Posterior cingulate gyrus (tissue), 11 donors: ENCODE measurements around the gene SMIM38.
"Not testable (repeated sequence)": the region's sequence is repeated elsewhere in the genome, so short reads cannot be mapped to it uniquely, and the experiment has no call there.

ENCODE experiments used
- DNase-seq, 10 donors: peaks; one replicate each; pipeline versions ENCODE4 v3.0.0 to v3.0.0-alpha.2; 2020 to 2021; ENCODE audit warnings: mixed read lengths in 3 of 10
- intact Hi-C: fragments of 100-400 bp; cut with DNase I; formaldehyde crosslinking; loops from one replicate; pipeline ENCODE4 v1.15.1; 2023

The SMIM38 gene

DNA sequence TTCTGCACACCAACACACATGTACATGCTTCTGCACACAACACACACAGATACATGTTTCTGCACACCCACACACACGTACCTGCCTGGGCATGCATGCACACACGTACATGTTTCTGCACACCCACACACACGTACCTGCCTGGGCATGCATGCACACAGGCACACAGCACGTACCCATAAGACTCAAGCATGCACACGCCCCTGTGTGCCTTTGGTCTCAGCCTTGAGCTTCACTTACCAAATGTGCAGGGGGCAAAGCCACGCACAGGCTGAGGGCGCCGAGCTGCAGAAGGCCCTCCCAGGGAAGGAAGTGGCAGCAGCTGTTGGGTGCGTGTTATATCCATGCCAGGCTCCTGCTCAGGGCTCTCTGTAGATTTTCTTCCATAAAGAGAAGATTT lies 34.7 kb upstream of the SMIM38 start:
- intact Hi-C loops = loop anchor here (10.0 kb wide), 1 partner anchor 94 kb away; no protein-coding TSS in a partner anchor
- DNase-seq = peak in 2 of 10 donors; percentile 18 to 66

DNA sequence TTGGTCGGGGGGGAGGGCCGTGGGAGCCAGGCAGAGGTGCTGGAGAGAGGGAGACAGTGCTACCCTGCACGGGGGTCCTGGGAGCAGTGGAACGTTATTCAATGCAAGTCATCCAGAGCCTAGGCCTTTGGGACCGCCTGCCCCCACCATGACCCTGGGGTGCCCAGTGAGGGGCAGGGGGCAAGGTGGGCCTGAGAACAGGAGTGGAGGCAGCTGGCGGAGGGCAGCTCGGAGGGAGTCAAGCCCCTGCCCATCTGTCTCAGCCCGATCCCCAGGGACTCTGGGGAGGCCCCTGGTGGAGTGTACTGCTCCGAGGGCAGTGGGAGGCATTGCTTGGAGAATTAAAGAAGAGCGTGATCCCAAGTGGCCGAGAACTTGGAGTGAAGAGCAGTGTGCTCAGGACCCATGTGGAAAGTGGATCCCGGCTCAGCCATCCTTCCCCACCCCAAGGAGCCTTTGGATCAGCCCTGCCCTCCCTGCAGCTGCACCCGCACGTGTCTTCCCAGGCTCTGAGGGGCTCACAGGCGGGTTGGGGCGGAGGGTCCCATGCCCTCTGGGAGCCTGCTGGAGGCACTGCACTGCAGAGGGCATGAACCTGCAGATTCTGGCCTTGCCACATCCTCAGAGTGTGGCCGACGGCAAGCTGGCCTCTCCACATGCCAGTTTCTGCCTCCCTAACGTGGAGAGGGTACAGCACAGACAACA lies 34.0 kb upstream of the SMIM38 start:
- intact Hi-C loops = loop anchor here (10.0 kb wide), 1 partner anchor 93 kb away; no protein-coding TSS in a partner anchor
- DNase-seq = peak in 3 of 10 donors; percentile 63 to 87 (median 78)

DNA sequence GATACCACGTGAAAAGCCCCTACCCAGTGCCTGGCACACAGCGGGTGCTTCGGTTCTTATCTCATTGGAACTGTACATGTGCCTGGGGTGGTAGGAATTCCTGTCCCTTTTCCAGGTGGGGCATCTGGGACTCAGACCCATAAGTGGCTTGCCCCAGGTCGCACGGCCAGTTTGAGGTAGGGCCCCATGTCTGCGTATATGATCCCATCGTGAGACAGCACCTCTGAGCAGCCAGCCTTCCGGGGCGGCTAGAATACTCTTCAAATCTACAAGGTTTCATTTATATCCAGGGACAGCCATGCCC lies 33.5 kb upstream of the SMIM38 start:
- DNase-seq = peak in 1 of 10 donors; percentile 63
- intact Hi-C loops = loop anchor here (10.0 kb wide), 1 partner anchor 93 kb away; no protein-coding TSS in a partner anchor

GRCh38 chr11:69122630-69123431 lies 32.9 kb upstream of the SMIM38 start:
- intact Hi-C loops = loop anchor here (10.0 kb wide), 1 partner anchor 92 kb away; no protein-coding TSS in a partner anchor
- DNase-seq = peak in 3 of 10 donors; percentile 71 to 84 (median 73)

DNA sequence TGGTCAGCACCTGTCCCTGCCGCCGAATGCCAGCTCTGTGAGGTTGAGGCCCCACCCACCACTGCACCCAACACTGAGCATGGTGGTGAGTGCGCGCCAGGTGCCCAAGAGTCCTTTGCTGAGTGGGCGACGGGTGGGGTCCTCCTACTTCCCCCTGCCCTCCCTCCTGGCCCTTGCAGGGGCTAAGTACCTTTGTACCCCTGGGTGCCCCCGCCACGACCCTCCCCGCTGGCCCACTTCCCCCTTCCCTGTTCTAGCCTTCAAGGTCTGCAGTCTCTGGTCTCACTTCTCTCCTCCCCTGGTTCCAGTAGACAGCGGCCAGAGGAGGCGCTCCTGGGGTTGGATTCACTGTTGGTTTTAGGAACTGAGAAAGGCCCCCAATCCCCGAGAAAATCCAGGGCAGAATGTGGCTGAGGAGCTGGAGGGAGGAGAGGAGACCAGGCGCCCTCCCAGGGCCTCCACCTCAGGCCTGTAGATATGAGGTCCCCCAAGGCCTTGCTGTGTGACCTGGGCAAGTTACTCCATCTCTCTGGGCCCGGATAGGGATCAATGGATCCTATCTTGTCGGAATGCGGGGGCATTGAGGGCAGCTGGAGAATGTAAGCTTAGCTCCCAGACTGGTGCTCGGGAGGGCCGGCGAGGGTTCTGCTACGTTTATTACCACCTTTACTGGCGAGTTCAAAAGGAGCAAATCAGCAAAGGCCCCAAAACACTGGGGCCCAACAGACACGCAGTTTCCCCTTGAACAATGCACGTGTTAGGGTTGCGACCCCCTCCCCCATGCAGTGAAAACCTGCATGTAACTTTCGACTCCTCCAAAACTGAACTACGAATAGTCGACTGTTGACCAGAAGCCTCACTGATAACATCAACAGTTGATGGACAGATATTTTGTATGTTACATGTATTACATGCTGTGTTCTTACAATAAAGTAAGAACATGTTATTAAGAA lies 31.9 kb upstream of the SMIM38 start:
- DNase-seq = peak in 3 of 10 donors; percentile 56 to 80 (median 69)
- intact Hi-C loops = loop anchor here (10.0 kb wide), 1 partner anchor 91 kb away; no protein-coding TSS in a partner anchor

- peak in 1 of 10 donors; percentile 73 for DNase-seq
- intact Hi-C loops = loop anchor here (10.0 kb wide), 1 partner anchor 89 kb away; no protein-coding TSS in a partner anchor
Observed at GRCh38 chr11:69125861-69126260, 29.9 kb upstream of the SMIM38 start.

DNA sequence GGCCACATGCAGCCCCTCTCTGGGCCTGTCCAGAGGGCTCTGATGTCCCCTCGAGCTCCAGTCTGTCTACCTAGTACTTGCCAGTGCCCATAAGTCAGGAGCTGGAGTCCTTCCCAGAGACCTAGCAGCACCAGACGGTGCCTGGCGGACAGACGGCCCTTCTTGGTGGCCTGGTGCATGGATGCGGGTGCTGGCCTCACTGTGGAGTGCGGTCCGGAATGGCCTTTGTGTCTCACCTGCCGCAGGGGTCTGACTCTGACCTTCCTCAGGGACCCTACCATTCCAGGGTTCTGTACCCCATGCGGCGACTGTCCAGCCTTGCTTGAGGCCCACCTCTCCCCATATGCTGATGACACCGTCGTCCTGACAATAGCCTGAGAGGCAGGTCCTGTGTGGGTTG lies 29.4 kb upstream of the SMIM38 start:
- peak in 2 of 10 donors; percentile 50 to 80 for DNase-seq
- intact Hi-C loops = loop anchor here (10.0 kb wide), 1 partner anchor 89 kb away; no protein-coding TSS in a partner anchor

- DNase-seq = peak in 3 of 10 donors; percentile 75 to 86 (median 82)
Observed at GRCh38 chr11:69127081-69127850, 28.5 kb upstream of the SMIM38 start.

GRCh38 chr11:69127884-69128283 lies 27.9 kb upstream of the SMIM38 start:
- no peak for DNase-seq
- intact Hi-C loops = loop anchor here (10.0 kb wide), 1 partner anchor 87 kb away; no protein-coding TSS in a partner anchor

More at GRCh38 chr11:69127081-69127850, 28.5 kb upstream of the SMIM38 start:
- intact Hi-C loops = loop anchor here (10.0 kb wide), 1 partner anchor 88 kb away; no protein-coding TSS in a partner anchor

GRCh38 chr11:69129053-69129452 lies 26.7 kb upstream of the SMIM38 start:
- intact Hi-C loops = loop anchor here (10.0 kb wide), 1 partner anchor 86 kb away; no protein-coding TSS in a partner anchor
- no peak for DNase-seq

DNA sequence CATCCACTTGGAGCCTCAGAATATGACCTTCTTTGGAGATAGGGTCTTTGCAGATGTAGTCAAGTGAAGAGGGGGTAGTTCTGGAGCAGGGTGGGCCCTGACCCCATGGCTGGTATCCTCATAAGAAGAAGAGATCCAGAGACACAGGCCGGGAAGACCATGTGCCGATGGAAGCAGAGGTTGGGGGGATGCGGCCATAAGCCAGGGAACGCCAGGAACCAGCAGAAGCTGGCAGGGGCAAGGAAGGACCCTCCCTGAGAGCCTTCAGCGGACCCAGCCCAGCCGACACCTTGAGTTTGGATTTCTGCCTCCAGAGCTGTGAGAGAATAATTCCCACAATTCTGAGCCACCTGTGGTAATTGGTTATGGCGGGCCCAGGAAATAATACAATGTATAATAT lies 26.1 kb upstream of the SMIM38 start:
- intact Hi-C loops = loop anchor here (10.0 kb wide), 1 partner anchor 85 kb away; no protein-coding TSS in a partner anchor
- DNase-seq = peak in 2 of 10 donors; percentile 52 to 55

- peak in 1 of 10 donors; percentile 32 for DNase-seq
- intact Hi-C loops = no loop called here
Observed at GRCh38 chr11:69130654-69131053, 25.1 kb upstream of the SMIM38 start.

DNA sequence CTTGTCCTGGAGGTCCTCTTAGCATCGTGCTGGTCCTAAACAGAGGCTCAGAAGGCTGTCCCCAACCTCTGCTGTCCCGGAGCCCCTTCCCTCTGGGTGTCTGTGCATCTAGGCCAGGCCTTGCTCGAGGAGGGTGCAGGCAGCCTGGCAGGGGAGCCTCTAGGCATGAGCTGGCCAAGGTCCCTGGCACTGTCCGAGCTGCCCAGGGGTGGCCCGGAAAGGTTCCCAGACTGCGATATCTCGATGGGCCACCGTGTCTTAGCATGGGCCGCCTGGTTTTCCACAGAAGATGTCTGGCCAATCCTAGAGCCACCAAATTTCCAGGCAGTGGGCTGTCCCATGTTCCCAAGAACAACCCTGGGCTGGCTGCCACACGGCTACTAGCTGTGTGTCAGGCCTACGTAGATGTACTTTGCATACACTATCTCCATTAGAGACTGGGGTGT lies 24.6 kb upstream of the SMIM38 start:
- DNase-seq = peak in 2 of 10 donors; percentile 50 to 69

DNA sequence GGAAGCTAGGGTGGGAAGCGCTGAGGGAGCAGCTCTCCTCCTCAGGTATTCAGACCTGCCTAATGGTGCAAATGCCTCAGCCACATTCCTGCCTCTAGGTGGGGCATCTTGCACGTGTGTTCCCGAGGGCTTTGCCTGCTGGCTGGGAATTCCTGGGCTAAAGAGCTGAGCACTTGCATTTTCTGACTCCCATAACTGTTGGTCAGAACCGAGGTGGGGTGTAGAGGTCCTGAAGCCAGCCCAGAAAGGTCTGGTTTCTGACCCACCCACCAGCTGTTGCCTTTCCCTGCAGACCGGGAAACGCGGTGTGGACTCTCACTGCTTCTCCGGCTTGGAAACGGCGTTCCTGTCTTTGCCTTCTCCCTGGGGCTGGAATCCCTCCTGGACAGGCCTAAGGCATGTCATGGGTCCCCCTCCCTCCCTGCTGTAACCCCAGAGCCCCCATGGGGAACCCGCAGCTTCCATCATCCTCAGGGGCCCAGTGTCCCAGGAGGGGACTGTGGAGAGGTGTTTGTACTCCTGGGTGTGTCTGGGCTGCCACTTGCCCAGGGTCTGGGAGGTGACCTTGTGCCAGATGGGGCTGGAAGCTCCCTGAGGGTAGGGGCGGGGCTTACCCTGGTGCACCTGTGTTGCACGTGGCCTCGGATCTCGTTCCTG lies 24.0 kb upstream of the SMIM38 start:
- intact Hi-C loops = no loop called here
- peak in 7 of 10 donors; percentile 45 to 90 (median 60) for DNase-seq

More for the DNA sequence above, 24.6 kb upstream of the SMIM38 start:
- intact Hi-C loops = no loop called here

GRCh38 chr11:69132301-69132670 lies 23.4 kb upstream of the SMIM38 start:
- peak in 2 of 10 donors; percentile 63 to 71 for DNase-seq
- intact Hi-C loops = no loop called here

- no peak for DNase-seq
- intact Hi-C loops = no loop called here
Observed at GRCh38 chr11:69133251-69133650, 22.5 kb upstream of the SMIM38 start.

- DNase-seq, intact Hi-C loops: not testable (repeated sequence)
Observed at GRCh38 chr11:69134182-69134581, 21.6 kb upstream of the SMIM38 start.

DNA sequence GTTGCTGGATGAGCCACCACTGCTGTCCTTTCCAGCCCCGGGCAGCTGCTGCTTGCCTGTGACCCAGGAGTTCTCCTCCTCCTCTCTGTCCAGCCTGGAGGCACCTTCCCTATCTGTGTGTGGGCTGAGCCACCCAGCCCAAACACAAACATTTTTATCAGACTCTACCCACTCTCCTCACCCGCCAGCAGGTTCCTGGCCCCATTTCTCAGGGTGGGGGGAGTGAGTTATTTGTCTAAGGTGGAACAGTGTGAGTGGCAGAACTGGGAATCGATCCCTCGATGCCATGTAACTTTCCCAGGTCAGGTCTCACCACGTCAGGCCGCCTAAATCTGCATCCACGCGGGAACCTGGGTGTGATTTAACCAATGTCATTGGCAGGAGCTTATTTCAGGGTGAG lies 20.8 kb upstream of the SMIM38 start:
- DNase-seq = peak in 2 of 10 donors; percentile 43 to 48
- intact Hi-C loops = no loop called here
